ENCODE results near the gene IRAK2.

Gene IRAK2

GRCh38 chr3:10229576-10229975 lies 64.9 kb downstream of the IRAK2 start:
- no peak for TF ChIP-seq CTCF (IDR thresholded peaks at IDR 0.05; ENCODE audit: low read depth, low read length)
- H3K4me3 ChIP-seq (ENCODE audit: low read depth, low read length) = no peak overlapping the region

- no peak for TF ChIP-seq CTCF (IDR thresholded peaks at IDR 0.05; ENCODE audit: low read depth, low read length)
- H3K4me3 ChIP-seq (ENCODE audit: low read depth, low read length) = no peak overlapping the region
These were observed 67.4 kb downstream of the IRAK2 start for GRCh38 chr3:10232137-10232536.

- no peak overlapping the region for H3K4me3 ChIP-seq (ENCODE audit: low read depth, low read length)
- TF ChIP-seq CTCF (IDR thresholded peaks at IDR 0.05; ENCODE audit: low read depth, low read length) = no peak
These were observed 69.3 kb downstream of the IRAK2 start for GRCh38 chr3:10233988-10234387.

GRCh38 chr3:10234526-10235230 lies 70.0 kb downstream of the IRAK2 start:
- H3K4me3 ChIP-seq (ENCODE audit: low read depth, low read length) = no peak overlapping the region
- no peak for TF ChIP-seq CTCF (IDR thresholded peaks at IDR 0.05; ENCODE audit: low read depth, low read length)

GRCh38 chr3:10235551-10235950 lies 70.8 kb downstream of the IRAK2 start:
- H3K4me3 ChIP-seq (ENCODE audit: low read depth, low read length) = no peak overlapping the region
- TF ChIP-seq CTCF (IDR thresholded peaks at IDR 0.05; ENCODE audit: low read depth, low read length) = no peak

- H3K4me3 ChIP-seq (ENCODE audit: low read depth, low read length) = no peak overlapping the region
- no peak for TF ChIP-seq CTCF (IDR thresholded peaks at IDR 0.05; ENCODE audit: low read depth, low read length)
These were observed 73.8 kb downstream of the IRAK2 start for GRCh38 chr3:10238345-10239183.

- H3K4me3 ChIP-seq (ENCODE audit: low read depth, low read length) = no peak overlapping the region
- TF ChIP-seq CTCF (IDR thresholded peaks at IDR 0.05; ENCODE audit: low read depth, low read length) = no peak
These were observed 76.1 kb downstream of the IRAK2 start for GRCh38 chr3:10240799-10241198.
